ENCODE measurements around the gene SNAP23. TPM values are rescaled to one million over a fixed set of nuclear protein-coding genes. Genes with fewer than 3 reads are reported as not detected.
A peak's percentile ranks its signal among the peaks of the same experiment; 100 is the strongest.

Gene SNAP23
- total RNA-seq, 1 experiment from 2014 or later: 31.2 TPM

- TF ChIP-seq EGR1 (IDR thresholded peaks at IDR 0.05; ENCODE audit: low read depth) (peak; percentile 48), CEBPB (IDR thresholded peaks at IDR 0.05; ENCODE audit: low read depth) (no peak), CTCF (IDR thresholded peaks at IDR 0.05 in 2 of 3, conservative IDR thresholded peaks at IDR 0.05 in 1 of 3; ENCODE audit: borderline replicate concordance in 1 of 3, insufficient read depth in 1 of 3, low read depth in 2 of 3, low read length in 2 of 3) (no peak), POLR2A (IDR thresholded peaks at IDR 0.05; ENCODE audit: borderline replicate concordance, extremely low read depth, insufficient read depth, insufficient read length) (peak; percentile 90), YY1 (IDR thresholded peaks at IDR 0.05; ENCODE audit: extremely low read depth, insufficient replicate concordance, low read depth, low read length) (peak; percentile 60), ELF1 (IDR thresholded peaks at IDR 0.05; ENCODE audit: borderline replicate concordance, low read depth) (peak; percentile 71), ZNF274 (IDR thresholded peaks at IDR 0.05; ENCODE audit: low read depth, low read length) (no peak), JUND (IDR thresholded peaks at IDR 0.05) (no peak), RAD21 (IDR thresholded peaks at IDR 0.05; ENCODE audit: low read depth) (no peak), POLR2AphosphoS5 (IDR thresholded peaks at IDR 0.05; ENCODE audit: low read depth, low read length) (peak; percentile 93)
- TF ChIP-seq, protein P1, sequence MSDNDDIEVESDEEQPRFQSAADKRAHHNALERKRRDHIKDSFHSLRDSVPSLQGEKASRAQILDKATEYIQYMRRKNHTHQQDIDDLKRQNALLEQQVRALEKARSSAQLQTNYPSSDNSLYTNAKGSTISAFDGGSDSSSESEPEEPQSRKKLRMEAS (IDR thresholded peaks at IDR 0.05): peak; percentile 44
Observed at GRCh38 chr15:42490671-42491538, 4.5 kb upstream of the SNAP23 start, which contains the start of gene ZNF106 (continued).
